Uterine smooth muscle cell (primary cell): Measurements from ENCODE around the gene PLEKHH1. TPM values are rescaled to one million over a fixed set of nuclear protein-coding genes. Genes with fewer than 3 reads are reported as not detected.

ENCODE experiments used
- total RNA-seq: library from RNA; depleted of rRNA; stranded (reverse); fragments of >200 nt; gene quantifications from 2 replicates; pipeline ENCODE4 v1.2.3, GENCODE V29; 2014

PLEKHH1 gene
- total RNA-seq, result 0.62 and 0.77 TPM in 2 replicates

DNA sequence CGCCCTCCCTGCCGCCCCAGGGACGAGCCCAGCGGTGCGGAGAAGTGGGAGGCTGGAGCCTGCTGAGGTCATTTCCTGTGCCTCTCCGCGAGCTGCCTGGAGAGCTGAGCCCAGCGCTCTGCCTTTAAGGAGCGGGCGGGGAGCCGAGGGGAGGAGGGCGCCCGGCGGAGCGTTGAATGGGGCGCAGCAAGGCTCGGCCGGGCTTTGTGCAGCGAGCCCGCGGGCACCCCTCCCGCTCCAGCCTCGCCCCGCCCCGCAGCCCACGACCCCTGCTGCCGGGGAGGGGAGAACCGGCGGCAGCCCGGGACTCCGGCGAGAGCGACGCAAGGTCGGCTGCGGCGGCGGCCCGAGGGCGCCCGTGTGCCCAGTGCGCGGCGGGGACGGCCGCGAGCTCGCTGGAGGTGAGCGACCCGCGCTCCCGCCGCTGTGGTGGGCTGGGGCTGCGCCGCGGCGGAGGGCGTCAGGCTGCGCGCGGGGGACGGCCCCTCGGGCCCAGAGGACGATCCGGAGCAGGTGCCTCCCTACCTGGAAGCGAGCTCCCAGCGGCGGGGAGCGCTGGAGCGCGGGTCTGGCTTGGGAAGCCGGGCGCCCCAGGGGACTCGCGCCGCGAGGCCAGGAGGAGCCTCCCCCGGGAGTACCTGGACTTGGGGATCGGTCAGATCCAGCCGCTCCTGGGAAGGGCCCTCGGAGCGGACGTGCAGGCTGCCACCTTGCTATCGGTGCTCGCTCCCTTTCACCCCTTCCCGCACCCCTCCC lies at the start of gene PLEKHH1:
Gene PLEKHH1, plus strand, starts transcription at position 293 of the 756 bp plus-strand sequence. CDS start 8,578 bp downstream, outside the sequence.

DNA sequence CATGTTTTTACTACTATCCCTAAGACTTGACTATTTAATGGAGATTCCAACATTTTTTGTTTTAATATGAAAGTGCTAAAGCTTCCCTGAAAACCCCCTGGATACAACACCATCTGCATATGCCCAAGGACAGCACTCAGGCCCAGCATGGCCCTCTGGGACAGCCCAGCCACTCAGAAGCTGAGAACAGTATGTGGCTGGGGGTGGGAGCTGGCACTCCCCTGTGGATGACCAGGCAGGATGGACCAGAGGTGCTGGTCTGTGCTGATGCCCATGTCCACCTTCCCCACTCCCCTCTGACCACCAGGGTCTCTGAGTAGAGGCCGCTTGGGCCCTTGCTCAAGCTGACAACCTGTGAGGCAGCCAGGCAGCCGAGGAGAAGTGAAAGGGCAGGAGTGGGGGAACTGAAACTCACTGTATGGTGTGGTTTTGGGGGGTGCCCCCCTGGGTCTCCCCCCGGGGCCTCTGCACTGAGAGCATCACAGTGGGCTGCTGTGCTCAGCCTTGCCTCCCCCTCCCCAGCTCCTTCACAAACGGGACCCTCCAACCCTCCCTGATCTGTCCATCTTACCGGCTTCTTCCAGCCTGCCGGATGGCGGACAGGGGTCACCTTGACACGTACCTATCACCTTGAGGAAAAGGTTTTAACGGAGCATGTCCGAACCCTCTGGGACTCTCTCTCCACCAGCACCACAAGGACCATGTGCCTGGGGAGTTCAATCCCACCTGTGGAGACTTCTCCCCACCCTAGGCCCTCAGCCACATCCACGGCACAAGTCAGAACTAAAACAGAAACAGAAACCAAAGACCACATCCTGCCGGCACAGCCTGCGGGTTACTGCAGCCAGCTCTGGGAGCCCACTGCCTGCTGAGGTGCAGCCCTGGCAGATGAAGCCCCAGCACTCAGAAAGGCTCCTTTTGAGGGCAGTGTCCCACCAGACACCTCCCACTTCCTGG lies 44.9 kb upstream of the PLEKHH1 start, which contains the start of gene TMEM229B:
Gene TMEM229B, minus strand, starts transcription at position 785 of the 957 bp plus-strand sequence. CDS start 14,798 bp downstream, outside the sequence.

DNA sequence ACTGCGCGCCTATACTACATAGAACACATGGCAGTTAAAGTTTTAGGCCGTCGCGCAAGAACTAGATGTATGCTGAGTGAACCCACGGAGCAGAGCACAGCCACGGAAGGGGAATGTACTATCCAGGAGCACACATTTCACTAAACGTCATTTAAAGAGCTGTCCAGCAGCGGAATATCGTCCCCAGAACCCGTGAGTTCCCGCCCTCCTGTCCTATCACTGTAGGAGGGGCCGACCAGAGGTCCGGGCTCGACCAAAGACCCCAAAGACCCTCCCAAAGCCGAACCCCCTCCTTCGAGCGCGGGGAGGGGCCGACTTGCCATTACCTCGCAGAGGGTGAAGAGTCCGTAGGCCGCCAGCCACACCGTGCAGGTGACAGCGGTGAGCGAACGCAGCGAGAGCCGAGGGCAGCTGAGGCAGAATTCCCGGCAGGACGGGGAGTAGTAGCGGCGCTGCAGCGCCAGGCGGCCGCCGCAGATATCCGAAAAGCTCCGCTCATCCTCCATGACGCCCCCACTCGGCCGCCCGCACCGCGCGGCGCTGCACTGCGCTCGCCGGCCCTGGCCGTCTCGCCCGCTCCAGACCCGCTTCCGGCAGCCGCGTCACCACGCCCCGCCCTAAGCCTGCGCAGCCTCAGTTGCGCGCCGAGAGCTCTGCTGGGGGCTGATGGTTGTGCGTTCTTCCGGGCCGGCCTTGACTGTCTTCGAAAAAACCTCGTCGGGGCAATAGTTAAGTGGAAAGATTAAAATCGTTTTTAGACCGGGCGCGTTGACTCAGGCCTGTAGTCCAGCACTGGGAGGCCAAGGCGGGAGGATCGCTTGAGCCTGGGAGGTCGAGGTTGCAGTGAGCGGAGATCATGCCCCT lies 66.8 kb downstream of the PLEKHH1 start, which contains the start of gene PIGH:
Gene PIGH, minus strand, starts transcription at position 571 of the 864 bp plus-strand sequence. Its CDS starts 65 bp downstream, at position 506.

DNA sequence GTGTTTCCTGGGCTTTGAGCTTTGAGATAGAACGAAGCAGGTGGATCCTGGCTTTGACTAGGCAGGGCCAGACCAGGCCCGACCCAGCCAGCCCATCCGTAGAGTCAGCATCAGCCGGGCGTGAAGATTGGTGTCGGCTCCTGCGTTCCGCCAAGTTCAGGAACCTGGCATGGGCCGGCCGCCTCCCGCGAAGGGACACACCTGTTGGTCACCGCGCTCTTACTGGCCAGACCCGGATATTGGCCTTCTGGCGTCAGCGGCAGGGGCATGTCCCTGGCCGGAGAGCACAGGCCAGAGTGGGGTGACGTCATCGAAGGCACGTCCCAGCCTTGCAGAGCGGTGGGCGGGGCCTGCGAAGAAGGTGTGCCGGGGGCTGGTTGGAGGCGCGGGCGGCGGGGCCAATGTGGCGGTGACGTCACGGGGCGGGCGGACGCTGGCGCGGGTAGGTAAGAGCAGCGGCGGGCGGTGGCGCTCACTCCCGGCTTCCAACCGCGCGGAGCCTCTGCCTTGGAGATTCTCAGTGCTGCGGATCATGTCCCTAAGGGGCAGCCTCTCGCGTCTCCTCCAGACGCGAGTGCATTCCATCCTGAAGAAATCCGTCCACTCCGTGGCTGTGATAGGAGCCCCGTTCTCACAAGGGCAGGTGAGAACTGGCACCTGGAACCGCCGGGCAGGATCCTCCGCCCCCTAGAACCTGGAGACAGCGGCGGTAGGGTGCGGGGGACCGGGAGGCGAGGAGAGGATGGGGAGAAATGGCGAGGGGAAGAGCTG lies 86.5 kb downstream of the PLEKHH1 start, which contains the start of gene ARG2:
Gene ARG2, plus strand, starts transcription at position 475 of the 771 bp plus-strand sequence. Its CDS starts 58 bp downstream, at position 533.

Other genes starting within 250 kb of the PLEKHH1 start
- gene ATP6V1D, start 173.5 kb upstream of the PLEKHH1 start, total RNA-seq, result 133 and 147 TPM in 2 replicates
- 179 and 369 TPM in 2 replicates for gene EIF2S1, start 173.0 kb upstream of the PLEKHH1 start, total RNA-seq
- gene PLEK2, start 121.1 kb upstream of the PLEKHH1 start, total RNA-seq, result 8.7 and 38.8 TPM in 2 replicates
- 0.33 and 0.62 TPM in 2 replicates for gene TMEM229B, start 44.6 kb upstream of the PLEKHH1 start, total RNA-seq
- 9.2 and 12.2 TPM in 2 replicates for gene PIGH, start 67.0 kb downstream of the PLEKHH1 start, total RNA-seq
- gene ARG2, start 86.6 kb downstream of the PLEKHH1 start, total RNA-seq, result 3.5 and 5.6 TPM in 2 replicates
- gene VTI1B, start 141.3 kb downstream of the PLEKHH1 start, total RNA-seq, result 50.9 and 63.9 TPM in 2 replicates
- 196 and 238 TPM in 2 replicates for gene RDH11, start 162.5 kb downstream of the PLEKHH1 start, total RNA-seq
- gene RDH12, start 168.6 kb downstream of the PLEKHH1 start, total RNA-seq, result under 0.01 TPM in 1 of 2 replicates, not detected in the other